ENCODE measurements around the gene PTRHD1. TPM values are rescaled to one million over a fixed set of nuclear protein-coding genes. Genes with fewer than 3 reads are reported as not detected.

PTRHD1 gene
- total RNA-seq, 6 donors from 2014 or later = 13.8 to 45.8 (median 27.6) TPM

GRCh38 chr2:24771764-24772586 is 21.2 kb downstream of the PTRHD1 start:
- H3K27ac ChIP-seq = peak overlapping the region in 3 of 4 donors; percentile 1 to 49 (median 20)
- no peak overlapping the region for H3K4me3 ChIP-seq
- peaks cover 0 to 14% (median 3%) of the 10 kb centered on the region in 4 donors for H3K36me3 ChIP-seq
- peaks cover 0 to 12% (median 0%) of the 10 kb centered on the region in 4 donors for H3K4me1 ChIP-seq
- ATAC-seq (ENCODE audit: low FRiP score in 2 of 2) = peak; percentile 56 to 90
- H3K9me3 ChIP-seq = no peaks in the 10 kb centered on the region
- H3K27me3 ChIP-seq = no peaks in the 10 kb centered on the region
- DNase-seq = peak in 1 of 2 donors; percentile 88
- TF ChIP-seq POLR2A (IDR thresholded peaks at IDR 0.05) (no peak), EP300 (IDR thresholded peaks at IDR 0.05) (no peak), POLR2AphosphoS5 (IDR thresholded peaks at IDR 0.05) (no peak)
- TF ChIP-seq, protein P1, sequence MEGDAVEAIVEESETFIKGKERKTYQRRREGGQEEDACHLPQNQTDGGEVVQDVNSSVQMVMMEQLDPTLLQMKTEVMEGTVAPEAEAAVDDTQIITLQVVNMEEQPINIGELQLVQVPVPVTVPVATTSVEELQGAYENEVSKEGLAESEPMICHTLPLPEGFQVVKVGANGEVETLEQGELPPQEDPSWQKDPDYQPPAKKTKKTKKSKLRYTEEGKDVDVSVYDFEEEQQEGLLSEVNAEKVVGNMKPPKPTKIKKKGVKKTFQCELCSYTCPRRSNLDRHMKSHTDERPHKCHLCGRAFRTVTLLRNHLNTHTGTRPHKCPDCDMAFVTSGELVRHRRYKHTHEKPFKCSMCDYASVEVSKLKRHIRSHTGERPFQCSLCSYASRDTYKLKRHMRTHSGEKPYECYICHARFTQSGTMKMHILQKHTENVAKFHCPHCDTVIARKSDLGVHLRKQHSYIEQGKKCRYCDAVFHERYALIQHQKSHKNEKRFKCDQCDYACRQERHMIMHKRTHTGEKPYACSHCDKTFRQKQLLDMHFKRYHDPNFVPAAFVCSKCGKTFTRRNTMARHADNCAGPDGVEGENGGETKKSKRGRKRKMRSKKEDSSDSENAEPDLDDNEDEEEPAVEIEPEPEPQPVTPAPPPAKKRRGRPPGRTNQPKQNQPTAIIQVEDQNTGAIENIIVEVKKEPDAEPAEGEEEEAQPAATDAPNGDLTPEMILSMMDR (IDR thresholded peaks at IDR 0.05) = no peak
- 74 to 84% methylated on average over 5 of the region's 5 CpGs for WGBS, 2 donors

DNA sequence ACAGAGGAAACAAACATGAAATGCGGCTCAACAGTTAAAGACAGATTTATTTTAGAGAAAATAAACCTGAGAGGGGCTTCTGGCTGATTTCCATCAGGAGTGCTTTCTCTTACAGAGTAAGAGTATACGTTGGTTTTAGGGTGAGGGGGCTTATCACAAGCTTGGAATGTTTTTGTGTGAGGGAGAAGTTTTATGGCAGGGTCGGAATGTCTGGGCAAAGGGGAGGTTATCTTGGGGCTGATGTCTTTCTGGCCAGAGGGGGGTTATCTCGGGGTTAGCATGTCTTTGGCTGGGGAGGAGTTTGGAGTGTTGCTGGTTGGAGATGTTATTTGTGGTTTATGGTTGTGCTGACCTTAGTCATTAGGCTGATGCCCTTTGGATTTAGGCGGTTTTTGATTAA is 22.1 kb downstream of the PTRHD1 start:
- Histone ChIP-seq H3K36me3 (peaks cover 0 to 14% (median 3%) of the 10 kb centered on the region in 4 donors), H3K27me3 (no peaks in the 10 kb centered on the region), H3K27ac (no peak overlapping the region), H3K4me1 (peaks cover 0 to 12% (median 0%) of the 10 kb centered on the region in 4 donors), H3K4me3 (no peak overlapping the region), H3K9me3 (no peaks in the 10 kb centered on the region)
- TF ChIP-seq EP300 (IDR thresholded peaks at IDR 0.05) (no peak), POLR2A (IDR thresholded peaks at IDR 0.05) (no peak), POLR2AphosphoS5 (IDR thresholded peaks at IDR 0.05) (no peak)
- TF ChIP-seq, protein P1 (IDR thresholded peaks at IDR 0.05) = no peak
- 95 to 96% methylated on average over 5 of the region's 5 CpGs for WGBS, 2 donors
- ATAC-seq (ENCODE audit: low FRiP score in 2 of 2) (no peak), DNase-seq (no peak)

DNA sequence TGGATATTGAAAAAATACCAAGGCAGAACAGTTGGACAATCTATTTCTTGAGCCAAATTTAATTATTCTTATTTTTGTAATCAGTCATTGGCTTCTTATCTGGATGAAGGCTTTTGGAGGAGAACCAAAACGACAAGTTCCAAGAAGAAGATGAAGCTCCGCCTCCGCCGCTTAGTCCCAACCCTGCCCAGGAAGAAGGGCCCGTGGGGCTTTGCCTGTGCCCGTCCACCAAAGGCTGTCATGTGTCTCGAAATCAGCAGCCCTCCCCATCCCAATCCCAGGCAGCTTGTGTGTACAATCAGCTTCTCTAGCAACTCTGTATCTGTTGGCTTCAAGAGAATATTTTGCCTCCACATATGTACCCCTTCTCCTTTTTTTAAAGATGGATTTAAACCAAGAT is 24.6 kb downstream of the PTRHD1 start:
- no peak for DNase-seq
- H3K9me3 ChIP-seq = no peaks in the 10 kb centered on the region
- ATAC-seq (ENCODE audit: low FRiP score in 2 of 2) = no peak
- H3K36me3 ChIP-seq = peaks cover 5 to 30% (median 13%) of the 10 kb centered on the region in 4 donors
- 64 to 78% methylated on average over 7 of the region's 7 CpGs for WGBS, 2 donors
- H3K27ac ChIP-seq = no peak overlapping the region
- no peak overlapping the region for H3K4me3 ChIP-seq
- no peaks in the 10 kb centered on the region for H3K27me3 ChIP-seq
- TF ChIP-seq POLR2AphosphoS5 (IDR thresholded peaks at IDR 0.05) = no peak
- no peak for TF ChIP-seq EP300 (IDR thresholded peaks at IDR 0.05)
- TF ChIP-seq POLR2A (IDR thresholded peaks at IDR 0.05) = no peak
- TF ChIP-seq, protein P1 (IDR thresholded peaks at IDR 0.05) = no peak
- peaks cover 0 to 12% (median 0%) of the 10 kb centered on the region in 4 donors for H3K4me1 ChIP-seq

DNA sequence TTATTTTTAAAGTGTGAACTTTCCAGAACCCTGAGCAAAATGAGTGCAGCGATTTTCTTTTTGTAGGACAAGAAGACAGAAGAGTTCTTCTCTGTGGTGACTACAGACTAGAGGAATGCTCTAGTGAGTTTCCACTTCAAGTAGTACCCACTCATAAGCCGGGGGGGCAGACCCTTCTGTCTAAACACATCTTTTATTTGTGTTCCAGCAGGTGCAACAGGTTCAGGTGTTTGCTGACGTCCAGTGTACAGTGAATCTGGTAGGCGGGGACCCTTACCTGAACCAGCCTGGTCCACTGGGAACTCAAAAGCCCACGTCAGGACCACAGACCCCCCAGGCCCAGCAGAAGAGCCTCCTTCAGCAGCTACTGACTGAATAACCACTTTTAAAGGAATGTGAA is 25.2 kb downstream of the PTRHD1 start:
- DNase-seq (peak in 1 of 2 donors; percentile 69), ATAC-seq (ENCODE audit: low FRiP score in 2 of 2) (peak in 1 of 2 donors; percentile 79)
- no peak overlapping the region for H3K4me3 ChIP-seq
- H3K27me3 ChIP-seq = no peaks in the 10 kb centered on the region
- peaks cover 0 to 12% (median 0%) of the 10 kb centered on the region in 4 donors for H3K4me1 ChIP-seq
- H3K27ac ChIP-seq = peak overlapping the region in 2 of 4 donors; percentile 28 to 43
- no peaks in the 10 kb centered on the region for H3K9me3 ChIP-seq
- 71 to 84% methylated on average over 5 of the region's 5 CpGs for WGBS, 2 donors
- peaks cover 6 to 35% (median 16%) of the 10 kb centered on the region in 4 donors for H3K36me3 ChIP-seq
- no peak for TF ChIP-seq EP300 (IDR thresholded peaks at IDR 0.05)
- no peak for TF ChIP-seq POLR2A (IDR thresholded peaks at IDR 0.05)
- TF ChIP-seq POLR2AphosphoS5 (IDR thresholded peaks at IDR 0.05) = no peak
- TF ChIP-seq, protein P1 (IDR thresholded peaks at IDR 0.05) = no peak
